Glutamatergic neuron (in vitro differentiated cells): ENCODE data around the gene WDR88. TPM values are rescaled to one million over a fixed set of nuclear protein-coding genes. Genes with fewer than 3 reads are reported as not detected.

Experiments used
- DNase-seq: peaks from one replicate; pipeline ENCODE4 v3.0.0; 2022
- H3K27ac Mint-ChIP-seq: one replicate; pipeline ENCODE4 v1.8.0; 2020; ENCODE audit warnings: mild to moderate bottlenecking, mixed read lengths, inconsistent platforms; ENCODE audit not compliant: unreplicated experiment
- H3K27me3 Mint-ChIP-seq: one replicate; pipeline ENCODE4 v1.8.0; 2020; ENCODE audit warnings: mild to moderate bottlenecking, moderate library complexity, mixed read lengths, inconsistent platforms; ENCODE audit not compliant: unreplicated experiment
- H3K36me3 Mint-ChIP-seq: one replicate; pipeline ENCODE4 v1.8.0; 2020; ENCODE audit warnings: mild to moderate bottlenecking, mixed read lengths, inconsistent platforms; ENCODE audit not compliant: unreplicated experiment
- H3K4me1 Mint-ChIP-seq: one replicate; pipeline ENCODE4 v1.8.0; 2020; ENCODE audit warnings: mild to moderate bottlenecking, low read depth, mixed read lengths, inconsistent platforms; ENCODE audit not compliant: unreplicated experiment
- H3K4me3 Mint-ChIP-seq: one replicate; pipeline ENCODE4 v1.8.0; 2020; ENCODE audit warnings: mild to moderate bottlenecking, mixed read lengths, inconsistent platforms; ENCODE audit not compliant: unreplicated experiment
- H3K9me3 Mint-ChIP-seq: one replicate; pipeline ENCODE4 v1.8.0; 2020; ENCODE audit warnings: mild to moderate bottlenecking, moderate library complexity, mixed read lengths, inconsistent platforms; ENCODE audit not compliant: unreplicated experiment
- CTCF ChIP-seq: fragments of 200-600 bp; sonication (generic); IDR thresholded peaks from one replicate; pipeline ENCODE4 v1.5.0; 2021; ENCODE audit not compliant: partially characterized antibody, unreplicated experiment
- total RNA-seq: library from RNA; stranded (reverse); fragmentation: NEBNext Ultra II Directional; extraction: Animal tissue kit (Norgen Biotek cat#: 25700); gene quantifications from one replicate; pipeline ENCODE4 v1.2.1, GENCODE V29; 2021; ENCODE audit not compliant: unreplicated experiment

Gene WDR88
- total RNA-seq, 1 donor from 2014 or later = not detected

GRCh38 chr19:33093420-33094210 is 38.3 kb upstream of the WDR88 start:
- no peaks in the 10 kb centered on the region for H3K27me3 Mint-ChIP-seq
- no peak for DNase-seq
- no peaks in the 10 kb centered on the region for H3K4me1 Mint-ChIP-seq
- H3K27ac Mint-ChIP-seq = no peak overlapping the region
- H3K36me3 Mint-ChIP-seq = no peaks in the 10 kb centered on the region
- no peaks in the 10 kb centered on the region for H3K9me3 Mint-ChIP-seq
- no peak for TF ChIP-seq CTCF
- H3K4me3 Mint-ChIP-seq = no peak overlapping the region

- Mint-ChIP-seq H3K4me3 (no peak overlapping the region), H3K27me3 (no peaks in the 10 kb centered on the region), H3K9me3 (no peaks in the 10 kb centered on the region), H3K27ac (no peak overlapping the region), H3K4me1 (no peaks in the 10 kb centered on the region), H3K36me3 (no peaks in the 10 kb centered on the region)
- DNase-seq = no peak
- TF ChIP-seq CTCF = no peak
Observed at GRCh38 chr19:33094436-33095067, 37.4 kb upstream of the WDR88 start.

GRCh38 chr19:33096005-33096404 is 35.9 kb upstream of the WDR88 start:
- H3K36me3 Mint-ChIP-seq = no peaks in the 10 kb centered on the region
- DNase-seq = no peak
- H3K9me3 Mint-ChIP-seq = no peaks in the 10 kb centered on the region
- H3K4me1 Mint-ChIP-seq = no peaks in the 10 kb centered on the region
- no peak for TF ChIP-seq CTCF
- H3K27ac Mint-ChIP-seq = no peak overlapping the region
- no peaks in the 10 kb centered on the region for H3K27me3 Mint-ChIP-seq
- no peak overlapping the region for H3K4me3 Mint-ChIP-seq

GRCh38 chr19:33098055-33098534 is 33.8 kb upstream of the WDR88 start:
- Mint-ChIP-seq H3K36me3 (no peaks in the 10 kb centered on the region), H3K9me3 (no peaks in the 10 kb centered on the region), H3K27me3 (no peaks in the 10 kb centered on the region), H3K4me3 (no peak overlapping the region), H3K27ac (no peak overlapping the region), H3K4me1 (no peaks in the 10 kb centered on the region)
- TF ChIP-seq CTCF = no peak
- no peak for DNase-seq
